ENCODE measurements around the gene GPX4.
"Not testable (repeated sequence)": the region's sequence is repeated elsewhere in the genome, so short reads cannot be mapped to it uniquely, and the experiment has no call there.

Gene GPX4

DNA sequence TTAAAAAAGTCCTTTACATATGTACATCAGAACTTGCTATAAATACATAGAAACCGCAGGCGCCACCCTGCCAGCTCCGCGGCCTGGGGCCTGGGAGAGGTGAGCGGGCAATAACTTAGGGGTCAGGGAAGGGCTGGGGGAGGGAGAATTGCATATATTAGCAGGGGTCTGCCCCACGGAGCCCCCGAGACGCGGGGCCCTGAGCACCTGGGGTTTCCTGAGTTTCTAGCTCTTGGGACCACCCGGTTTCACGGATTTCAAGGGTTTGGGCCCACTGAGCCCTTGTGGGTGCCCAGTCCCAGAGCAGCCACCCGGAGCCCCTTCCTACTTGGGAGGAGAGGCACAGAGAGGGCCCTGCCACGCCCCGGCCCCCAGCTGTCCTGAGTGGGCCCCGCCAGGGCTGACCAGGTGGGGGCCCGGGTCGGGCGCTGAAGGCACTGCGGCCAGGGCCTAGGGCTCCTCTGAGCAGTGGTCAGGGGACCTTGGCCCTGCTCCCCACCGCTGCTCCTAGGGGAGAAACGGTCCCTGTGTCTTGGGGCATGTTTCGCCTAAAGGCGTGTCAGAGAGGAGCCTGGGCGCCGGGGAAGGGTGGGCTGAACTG, 4.0 kb downstream of the GPX4 start:
- H3K4me3 ChIP-seq (ENCODE audit: low read length): no peak overlapping the region
- TF ChIP-seq ZNF274 (IDR thresholded peaks at IDR 0.05; ENCODE audit: low read depth, low read length): no peak

- no peak for TF ChIP-seq ZNF274 (IDR thresholded peaks at IDR 0.05; ENCODE audit: low read depth, low read length)
- no peak overlapping the region for H3K4me3 ChIP-seq (ENCODE audit: low read length)
These were observed 4.7 kb downstream of the GPX4 start for GRCh38 chr19:1108291-1109031.

DNA sequence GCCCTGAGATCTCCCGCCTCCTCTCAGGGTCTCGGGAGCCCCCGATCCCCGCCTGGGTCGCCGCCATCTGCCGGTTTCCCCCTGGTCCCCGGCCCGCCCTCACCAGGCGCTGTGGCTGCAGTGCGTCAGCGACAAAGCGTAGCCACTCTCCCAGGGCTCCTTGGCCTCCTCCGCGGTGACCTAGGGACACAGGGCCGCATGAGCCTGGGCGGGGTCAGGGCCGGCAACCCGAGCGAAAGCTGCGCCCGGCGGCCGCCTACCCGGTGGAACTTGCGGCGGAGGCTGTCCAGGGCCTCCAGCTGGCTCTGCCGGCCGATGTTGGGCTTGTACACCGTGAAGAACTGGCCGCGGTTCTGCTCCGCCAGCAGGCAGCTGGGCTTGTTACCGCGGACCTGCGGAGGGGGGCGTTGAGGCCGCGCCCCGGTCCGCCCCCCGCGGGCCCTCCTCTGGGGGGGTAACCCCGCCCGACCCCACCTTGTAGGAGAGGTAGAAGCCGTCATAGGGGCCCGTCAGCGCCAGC, 5.3 kb downstream of the GPX4 start:
- TF ChIP-seq ZNF274 (IDR thresholded peaks at IDR 0.05; ENCODE audit: low read depth, low read length): no peak
- no peak overlapping the region for H3K4me3 ChIP-seq (ENCODE audit: low read length)

DNA sequence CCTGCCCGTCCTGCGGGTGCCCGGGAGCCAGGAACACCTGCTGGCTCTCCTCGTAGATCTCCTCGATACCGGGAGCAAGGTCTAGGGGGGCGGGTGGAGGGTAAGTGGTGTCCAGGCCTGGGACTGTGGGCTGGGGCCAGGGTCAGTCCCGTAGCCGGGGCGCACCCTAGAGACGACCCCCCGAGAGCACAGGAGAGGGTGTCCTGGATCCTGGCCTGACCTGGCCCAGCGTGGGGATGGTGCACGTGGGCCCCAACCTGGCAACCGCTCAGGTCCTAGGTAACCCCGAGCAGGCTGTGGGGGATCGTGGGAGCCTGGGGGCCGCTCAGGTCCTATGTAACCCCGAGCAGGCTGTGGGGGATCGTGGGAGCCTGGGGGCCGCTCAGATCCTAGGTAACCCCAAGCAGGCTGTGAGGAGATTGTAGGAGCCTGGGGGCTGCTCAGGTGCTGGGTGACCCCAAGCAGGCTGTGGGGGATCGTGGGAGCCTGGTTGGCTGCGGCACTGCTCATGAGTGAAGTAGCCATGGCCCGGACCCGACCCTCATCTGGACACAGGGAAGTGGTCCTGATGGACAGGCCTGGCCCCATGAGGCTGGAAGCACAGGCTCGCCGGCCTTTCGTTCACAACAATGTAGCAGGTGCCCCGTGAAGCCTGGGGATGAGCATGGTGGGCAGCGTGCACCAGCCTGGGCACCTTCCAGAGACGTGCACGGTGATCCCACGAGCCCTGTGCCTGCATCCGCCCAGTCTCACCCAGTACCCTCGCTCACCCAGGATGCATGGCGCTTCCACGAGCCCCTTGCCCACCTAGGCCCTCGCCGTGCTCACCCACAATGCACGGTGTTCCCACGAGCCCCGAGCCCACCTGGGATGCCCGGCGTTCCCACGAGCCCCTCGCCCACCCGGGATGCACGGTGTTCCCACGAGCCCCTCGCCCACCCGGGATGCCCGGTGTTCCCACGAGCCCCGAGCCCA, 6.2 kb downstream of the GPX4 start:
- H3K4me3 ChIP-seq (ENCODE audit: low read length): no peak overlapping the region
- TF ChIP-seq ZNF274 (IDR thresholded peaks at IDR 0.05; ENCODE audit: low read depth, low read length): no peak

DNA sequence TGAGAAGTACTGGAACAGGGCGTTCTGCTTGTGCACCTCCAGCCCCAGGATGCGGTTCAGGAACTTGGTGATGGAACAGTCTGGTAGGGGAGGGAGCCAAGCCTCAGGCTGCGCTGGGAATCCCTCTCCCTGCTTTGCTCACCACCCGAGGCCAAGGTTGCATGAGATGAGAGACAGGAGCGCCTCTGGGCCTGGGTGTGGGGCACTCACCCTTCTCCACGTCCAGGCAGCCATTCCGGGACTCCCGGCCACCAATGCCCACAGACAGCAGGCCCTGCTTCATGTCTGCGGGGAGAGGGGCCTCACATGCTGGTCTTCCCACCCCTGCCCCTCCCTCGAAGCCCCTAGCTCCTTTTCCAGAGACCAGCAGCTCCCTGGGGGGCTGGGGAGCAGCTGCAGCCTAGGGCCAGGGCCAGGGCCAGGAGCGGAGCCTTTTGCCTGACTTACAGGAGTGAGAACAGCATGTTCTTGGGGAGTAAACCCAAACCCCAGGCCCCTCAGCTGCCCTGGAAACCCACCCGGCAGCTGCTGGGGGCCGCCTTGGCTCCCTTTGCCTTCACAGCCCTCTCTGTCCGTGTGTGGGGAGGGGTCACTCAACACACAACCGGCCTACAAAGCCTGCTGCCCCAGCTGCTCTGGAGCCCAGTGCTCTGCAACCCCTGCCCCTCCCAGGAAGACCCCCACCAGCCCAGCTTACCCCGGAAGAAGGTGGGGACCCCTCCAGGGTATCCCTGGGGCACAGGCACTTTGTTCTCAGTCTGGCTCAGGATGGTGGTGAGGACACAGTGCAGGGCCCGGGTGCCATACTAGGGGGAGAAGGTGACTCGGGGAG, 7.2 kb downstream of the GPX4 start:
- TF ChIP-seq ZNF274 (IDR thresholded peaks at IDR 0.05; ENCODE audit: low read depth, low read length): no peak

DNA sequence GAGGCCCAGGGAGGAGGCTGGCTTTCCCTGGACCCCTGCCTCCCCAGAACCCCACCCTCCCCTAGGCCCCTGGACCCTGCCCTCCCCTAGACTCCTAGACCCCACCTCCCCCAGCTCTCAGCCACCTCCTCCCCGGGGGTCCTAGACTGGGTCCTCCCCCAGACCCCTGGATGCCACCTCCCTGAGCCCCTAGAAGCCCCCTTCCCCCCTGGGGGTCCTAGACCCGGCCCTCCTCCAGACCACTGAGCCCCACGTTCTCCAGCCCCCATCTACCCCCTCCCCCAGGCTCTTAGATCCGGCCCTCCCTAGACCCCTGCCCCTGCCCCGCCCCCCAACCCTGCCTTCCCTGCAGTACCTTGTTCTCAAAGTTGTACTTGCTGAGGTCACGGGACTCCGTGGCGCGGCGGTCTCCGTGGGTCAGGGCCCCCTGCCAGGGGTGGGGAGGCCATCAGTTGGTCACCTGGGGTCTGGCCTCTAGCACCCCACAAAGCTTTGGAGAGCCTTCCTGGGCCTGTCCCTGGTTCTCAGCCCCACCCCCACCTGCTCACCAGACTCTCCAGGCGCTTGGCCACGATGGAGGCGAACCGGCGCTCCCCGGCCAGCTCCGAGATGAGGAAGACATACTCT, 8.0 kb downstream of the GPX4 start:
- TF ChIP-seq ZNF274 (IDR thresholded peaks at IDR 0.05; ENCODE audit: low read depth, low read length): no peak
- no peak overlapping the region for H3K4me3 ChIP-seq (ENCODE audit: low read length)

More for the DNA sequence above, 7.2 kb downstream of the GPX4 start:
- H3K4me3 ChIP-seq (ENCODE audit: low read length): no peak overlapping the region

- H3K4me3 ChIP-seq (ENCODE audit: low read length): no peak overlapping the region
- no peak for TF ChIP-seq ZNF274 (IDR thresholded peaks at IDR 0.05; ENCODE audit: low read depth, low read length)
These were observed 8.7 kb downstream of the GPX4 start for GRCh38 chr19:1112268-1113029.

DNA sequence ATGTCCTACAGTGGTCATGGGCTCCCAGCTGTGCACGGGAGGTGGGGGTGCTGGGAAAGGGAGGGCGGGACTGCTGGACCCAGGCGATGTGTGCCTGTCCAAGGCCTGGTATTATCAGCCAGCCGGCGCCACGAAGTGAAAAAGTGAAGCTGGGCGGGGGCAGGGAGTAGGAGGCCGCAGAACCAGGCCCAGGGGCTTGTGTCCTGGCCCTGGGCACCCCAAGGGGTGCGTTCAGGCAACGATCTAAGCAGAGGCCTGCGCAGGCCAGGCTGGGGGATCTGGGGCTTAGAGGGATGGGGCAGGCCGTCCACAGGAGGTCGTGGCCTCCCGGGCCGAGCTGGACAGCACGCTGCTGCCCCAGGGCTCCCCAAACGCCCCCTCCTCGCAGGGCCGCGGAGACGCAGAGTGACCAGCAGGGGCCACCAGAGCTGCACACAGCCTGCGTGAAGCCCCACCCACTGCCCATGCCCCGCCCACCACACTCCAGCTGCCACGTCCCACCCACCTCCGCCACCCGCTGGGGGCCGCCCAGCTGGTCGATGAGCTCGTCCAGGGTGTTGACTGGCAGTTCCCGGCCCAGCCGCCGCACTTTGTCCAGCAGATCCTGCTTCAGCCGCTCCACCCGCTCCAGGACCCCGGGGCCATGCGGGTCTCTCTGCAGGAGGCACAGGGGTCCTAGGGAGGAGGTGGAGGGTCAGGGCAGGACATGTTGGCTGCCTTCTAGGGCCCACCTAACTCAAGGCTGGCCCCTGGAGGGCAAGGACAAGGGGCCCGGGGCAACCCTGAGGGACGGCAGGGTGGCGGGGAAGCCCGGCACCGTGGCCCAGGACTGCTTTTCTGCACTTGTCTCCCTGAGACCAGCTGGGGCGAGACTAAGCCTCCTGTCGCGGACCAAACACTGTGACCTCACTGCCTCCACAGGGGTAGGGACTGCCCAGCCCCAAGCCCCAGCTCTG, 9.5 kb downstream of the GPX4 start:
- TF ChIP-seq ZNF274 (IDR thresholded peaks at IDR 0.05; ENCODE audit: low read depth, low read length): no peak
- H3K4me3 ChIP-seq (ENCODE audit: low read length): no peak overlapping the region

DNA sequence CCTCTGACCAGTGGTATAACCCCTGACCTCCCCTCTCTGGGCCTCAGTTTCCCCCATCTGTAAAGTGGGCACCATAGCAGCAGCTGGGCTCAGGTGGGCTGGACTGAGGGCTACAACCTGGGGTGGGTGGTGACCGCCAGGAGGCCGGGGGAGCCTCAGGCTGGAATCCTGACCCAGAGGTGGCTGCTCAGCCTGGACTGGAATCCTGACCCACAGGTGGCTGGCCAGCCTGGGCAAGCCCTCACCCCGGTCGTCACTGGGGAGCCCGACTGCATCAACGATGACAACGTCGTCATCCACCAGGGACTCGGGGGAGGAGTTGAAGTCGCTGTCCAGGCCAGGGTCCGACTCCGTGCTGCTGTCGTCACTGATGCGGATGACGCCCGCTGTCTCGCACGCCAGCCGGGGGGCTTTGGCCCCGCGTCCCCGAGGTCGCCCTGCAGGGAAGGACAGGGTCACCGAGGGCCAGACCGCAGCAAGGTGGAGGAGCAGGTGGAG, 10.2 kb downstream of the GPX4 start:
- TF ChIP-seq ZNF274 (IDR thresholded peaks at IDR 0.05; ENCODE audit: low read depth, low read length): no peak
- H3K4me3 ChIP-seq (ENCODE audit: low read length): no peak overlapping the region

DNA sequence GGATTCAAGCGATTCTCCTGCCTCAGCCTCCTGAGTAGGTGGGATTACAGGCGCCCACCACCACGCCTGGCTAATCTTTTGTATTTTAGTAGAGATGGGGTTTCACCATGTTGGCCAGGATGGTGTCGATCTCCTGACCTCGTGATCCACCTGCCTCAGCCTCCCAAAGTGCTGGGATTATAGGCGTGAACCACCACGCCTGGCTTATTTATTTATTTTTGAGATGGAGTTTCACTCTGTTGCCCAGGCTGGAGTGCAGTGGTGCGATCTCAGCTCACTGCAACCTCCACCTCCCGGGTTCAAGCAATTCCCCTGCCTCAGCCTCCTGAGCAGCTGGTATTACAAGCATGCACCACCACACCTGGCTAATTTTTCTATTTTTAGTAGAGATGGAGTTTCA, 10.9 kb downstream of the GPX4 start:
- not testable (repeated sequence) for H3K4me3 ChIP-seq (ENCODE audit: low read length)

- no peak for TF ChIP-seq ZNF274 (IDR thresholded peaks at IDR 0.05; ENCODE audit: low read depth, low read length)
- H3K4me3 ChIP-seq (ENCODE audit: low read length): no peak overlapping the region
These were observed 12.0 kb downstream of the GPX4 start for GRCh38 chr19:1115646-1116420.

Measured in GM08714 (cell line).